SK-N-SH (cell line): ENCODE results near the gene HEATR3.

Source experiments
- CHD2 ChIP-seq: fragments of 150-350 bp; IDR thresholded peaks from 2 replicates; pipeline ENCODE4 v1.6.1; 2018; ENCODE audit warnings: low read length; ENCODE audit not compliant: partially characterized antibody
- EP300 ChIP-seq, 2 experiments: IDR thresholded peaks; 2 replicates each; pipeline versions ENCODE4 v1.4.0 to v1.6.1; 2012; ENCODE audit warnings: borderline replicate concordance in 1 of 2, low read depth in 1 of 2, low read length in 1 of 2
- GABPA ChIP-seq: IDR thresholded peaks from 2 replicates; pipeline ENCODE4 v1.4.0; 2012; ENCODE audit warnings: low read depth, mild to moderate bottlenecking
- IRF3 ChIP-seq: fragments of 150-350 bp; IDR thresholded peaks from 2 replicates; pipeline ENCODE4 v1.6.1; 2016; ENCODE audit warnings: mild to moderate bottlenecking, low read depth, low read length
- NFIC ChIP-seq: IDR thresholded peaks from 2 replicates; pipeline ENCODE4 v1.4.0; 2012; ENCODE audit warnings: borderline replicate concordance
- POLR2AphosphoS5 ChIP-seq: IDR thresholded peaks from 2 replicates; pipeline ENCODE4 v1.6.1; 2012; ENCODE audit warnings: low read depth, low read length
- RAD21 ChIP-seq: IDR thresholded peaks from 2 replicates; pipeline ENCODE4 v1.6.1; 2012; ENCODE audit warnings: mild to moderate bottlenecking, low read length
- RCOR1 ChIP-seq: fragments of 150-350 bp; IDR thresholded peaks from 2 replicates; pipeline ENCODE4 v1.6.1; 2017; ENCODE audit warnings: antibody characterized with exemption, low read length
- REST ChIP-seq: IDR thresholded peaks from 2 replicates; pipeline ENCODE4 v1.6.1; 2012; ENCODE audit warnings: mild to moderate bottlenecking, low read depth, low read length, moderate library complexity
- TAF1 ChIP-seq: IDR thresholded peaks from 2 replicates; pipeline ENCODE4 v1.6.1; 2012; ENCODE audit warnings: low read depth, mild to moderate bottlenecking, low read length, moderate library complexity, borderline replicate concordance
- TF ChIP-seq, protein P1 (sequence below): fragments of 200-600 bp; sonication (generic); IDR thresholded peaks from 2 replicates; pipeline ENCODE4 v1.6.1; 2017; ENCODE audit warnings: antibody characterized with exemption, mild to moderate bottlenecking, moderate library complexity

- TF ChIP-seq, protein P1, sequence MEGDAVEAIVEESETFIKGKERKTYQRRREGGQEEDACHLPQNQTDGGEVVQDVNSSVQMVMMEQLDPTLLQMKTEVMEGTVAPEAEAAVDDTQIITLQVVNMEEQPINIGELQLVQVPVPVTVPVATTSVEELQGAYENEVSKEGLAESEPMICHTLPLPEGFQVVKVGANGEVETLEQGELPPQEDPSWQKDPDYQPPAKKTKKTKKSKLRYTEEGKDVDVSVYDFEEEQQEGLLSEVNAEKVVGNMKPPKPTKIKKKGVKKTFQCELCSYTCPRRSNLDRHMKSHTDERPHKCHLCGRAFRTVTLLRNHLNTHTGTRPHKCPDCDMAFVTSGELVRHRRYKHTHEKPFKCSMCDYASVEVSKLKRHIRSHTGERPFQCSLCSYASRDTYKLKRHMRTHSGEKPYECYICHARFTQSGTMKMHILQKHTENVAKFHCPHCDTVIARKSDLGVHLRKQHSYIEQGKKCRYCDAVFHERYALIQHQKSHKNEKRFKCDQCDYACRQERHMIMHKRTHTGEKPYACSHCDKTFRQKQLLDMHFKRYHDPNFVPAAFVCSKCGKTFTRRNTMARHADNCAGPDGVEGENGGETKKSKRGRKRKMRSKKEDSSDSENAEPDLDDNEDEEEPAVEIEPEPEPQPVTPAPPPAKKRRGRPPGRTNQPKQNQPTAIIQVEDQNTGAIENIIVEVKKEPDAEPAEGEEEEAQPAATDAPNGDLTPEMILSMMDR: no peak
- TF ChIP-seq RCOR1: no peak
- no peak for TF ChIP-seq RAD21
- no peak for TF ChIP-seq CHD2
- TF ChIP-seq REST: no peak
- no peak for TF ChIP-seq GABPA
- no peak for TF ChIP-seq POLR2AphosphoS5
- no peak for TF ChIP-seq IRF3
- no peak for TF ChIP-seq EP300 (IDR thresholded peaks at IDR 0.05; ENCODE audit: borderline replicate concordance in 1 of 2, low read depth in 1 of 2, low read length in 1 of 2)
- TF ChIP-seq TAF1: no peak
- no peak for TF ChIP-seq NFIC
Observed at GRCh38 chr16:50099957-50100648, 34.3 kb downstream of the HEATR3 start.
